Vagina (tissue), 2 donors: ENCODE results near the gene PROM2.
"Not testable (repeated sequence)": the region's sequence is repeated elsewhere in the genome, so short reads cannot be mapped to it uniquely, and the experiment has no call there.

Experiments used
- POLR2A ChIP-seq, 2 donors: fragments of 450-650 bp; IDR thresholded peaks; one replicate each; pipeline ENCODE4 v1.6.1; 2017; ENCODE audit warnings: antibody characterized with exemption in 2 of 2, mild to moderate bottlenecking in 2 of 2, moderate library complexity in 2 of 2
- POLR2AphosphoS5 ChIP-seq, 2 donors: sonication (generic); formaldehyde crosslinking; IDR thresholded peaks; one replicate each; pipeline ENCODE4 v1.9.0; 2017; ENCODE audit warnings: antibody characterized with exemption in 2 of 2, mild to moderate bottlenecking in 2 of 2, low read depth in 1 of 2; ENCODE audit not compliant: insufficient read depth in 1 of 2
- TF ChIP-seq, protein P1 (sequence below), 3 experiments: fragments of 450-650 bp in 2 of 3; fragments of 200-600 bp in 1 of 3; sonication (generic) in 1 of 3; IDR thresholded peaks; one replicate each; pipeline ENCODE4 v1.5.1; 2017 to 2019; ENCODE audit warnings: antibody characterized with exemption in 3 of 3, mild to moderate bottlenecking in 2 of 3, moderate library complexity in 2 of 3

DNA sequence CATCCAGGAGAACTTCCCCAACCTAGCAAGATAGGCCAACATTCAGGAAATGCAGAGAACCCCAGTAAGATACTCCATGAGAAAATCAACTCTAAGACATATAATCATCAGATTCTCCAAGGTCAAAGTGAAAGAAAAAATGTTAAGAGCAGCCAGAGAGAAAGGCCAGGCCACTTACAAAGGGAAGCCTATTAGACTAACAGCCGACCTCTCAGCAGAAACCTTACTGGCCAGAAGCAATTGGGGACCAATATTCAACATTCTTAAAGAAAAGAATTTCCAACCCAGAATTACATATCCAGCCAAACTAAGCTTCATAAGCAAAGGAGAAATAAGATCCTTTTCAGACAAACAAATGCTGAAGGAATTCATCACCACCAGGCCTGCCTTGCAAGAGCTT is 32.2 kb upstream of the PROM2 start:
- TF ChIP-seq POLR2A (IDR thresholded peaks at IDR 0.05); POLR2AphosphoS5 (IDR thresholded peaks at IDR 0.05; ENCODE audit: insufficient read depth in 1 of 2, low read depth in 1 of 2): not testable (repeated sequence)
- TF ChIP-seq, protein P1, sequence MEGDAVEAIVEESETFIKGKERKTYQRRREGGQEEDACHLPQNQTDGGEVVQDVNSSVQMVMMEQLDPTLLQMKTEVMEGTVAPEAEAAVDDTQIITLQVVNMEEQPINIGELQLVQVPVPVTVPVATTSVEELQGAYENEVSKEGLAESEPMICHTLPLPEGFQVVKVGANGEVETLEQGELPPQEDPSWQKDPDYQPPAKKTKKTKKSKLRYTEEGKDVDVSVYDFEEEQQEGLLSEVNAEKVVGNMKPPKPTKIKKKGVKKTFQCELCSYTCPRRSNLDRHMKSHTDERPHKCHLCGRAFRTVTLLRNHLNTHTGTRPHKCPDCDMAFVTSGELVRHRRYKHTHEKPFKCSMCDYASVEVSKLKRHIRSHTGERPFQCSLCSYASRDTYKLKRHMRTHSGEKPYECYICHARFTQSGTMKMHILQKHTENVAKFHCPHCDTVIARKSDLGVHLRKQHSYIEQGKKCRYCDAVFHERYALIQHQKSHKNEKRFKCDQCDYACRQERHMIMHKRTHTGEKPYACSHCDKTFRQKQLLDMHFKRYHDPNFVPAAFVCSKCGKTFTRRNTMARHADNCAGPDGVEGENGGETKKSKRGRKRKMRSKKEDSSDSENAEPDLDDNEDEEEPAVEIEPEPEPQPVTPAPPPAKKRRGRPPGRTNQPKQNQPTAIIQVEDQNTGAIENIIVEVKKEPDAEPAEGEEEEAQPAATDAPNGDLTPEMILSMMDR (IDR thresholded peaks at IDR 0.05), result not testable (repeated sequence)
